HepG2 (cell line): ENCODE data around the gene RPTOR. TPM values are rescaled to one million over a fixed set of nuclear protein-coding genes. Genes with fewer than 3 reads are reported as not detected.

Source experiments
- ATAC-seq: fragments of 200-7000 bp; cut with Tn5 transposase; 3 replicates; pipeline ENCODE4 v1.9.1; 2020; ENCODE audit warnings: mild to moderate bottlenecking, moderate library complexity
- BruUV-seq: library from RNA; stranded (reverse); fragments of 400-500 nt; replicated peaks from 2 replicates; lab custom pipeline; 2021; lab: Mats Ljungman, UMichigan
- CTCF ChIA-PET: fragments of 300-600 bp; formaldehyde crosslinking; extraction: SDS; loops from one replicate; lab custom pipeline; 2021; ENCODE audit warnings: low total read pairs, inconsistent platforms, low intra/inter-chr PET ratio; lab: Yijun Ruan, JAX
- POLR2A ChIA-PET: fragments of 350-600 bp; sonication (Branson Sonifier 250); formaldehyde crosslinking; loops from one replicate; lab custom pipeline; 2020; ENCODE audit warnings: antibody characterized with exemption, inconsistent platforms; lab: Yijun Ruan, JAX
- DNase-seq: peaks from one replicate; pipeline ENCODE4 v3.0.0-alpha.2; 2015; ENCODE audit warnings: low spot score
- FAIRE-seq: peaks from 3 replicates; lab custom pipeline; 2011; peaks lifted over from hg19 to GRCh38; lab: Jason Lieb, UNC
- H2AFZ ChIP-seq: one replicate; pipeline ENCODE4 v1.6.1; 2011; ENCODE audit warnings: low read length, inconsistent platforms
- H3K27ac ChIP-seq: fragments of 300-600 bp; 3 replicates; pipeline ENCODE4 v1.8.0; 2011; ENCODE audit warnings: mixed run types, mild to moderate bottlenecking, mixed read lengths, low read length, inconsistent platforms; ENCODE audit not compliant: insufficient read depth; ENCODE audit errors: extremely low read length
- H3K27me3 ChIP-seq, 2 experiments: fragments of 200-600 bp in 1 of 2; 2 replicates in 1 of 2; 3 replicates in 1 of 2; pipeline versions ENCODE4 v1.6.0 to v1.8.0; 2011; ENCODE audit warnings: low read length in 2 of 2, mild to moderate bottlenecking in 2 of 2, moderate library complexity in 2 of 2, inconsistent platforms in 1 of 2; ENCODE audit not compliant: insufficient read depth in 2 of 2, control insufficient read depth in 1 of 2
- H3K36me3 ChIP-seq, 2 experiments: fragments of 200-600 bp in 1 of 2; replicated peaks in 1 of 2; 2 replicates in 1 of 2; 3 replicates in 1 of 2; pipeline versions ENCODE4 v1.5.1 to v1.8.0; 2011; ENCODE audit warnings: low read length in 2 of 2, inconsistent platforms in 1 of 2; ENCODE audit not compliant: insufficient read depth in 2 of 2, control insufficient read depth in 1 of 2
- H3K4me1 ChIP-seq: 2 replicates; pipeline ENCODE4 v1.5.1; 2012; ENCODE audit warnings: low read length, inconsistent platforms; ENCODE audit not compliant: insufficient read depth
- H3K4me2 ChIP-seq: 2 replicates; pipeline ENCODE4 v1.6.0; 2011; ENCODE audit warnings: low read depth, low read length, inconsistent platforms
- H3K4me3 ChIP-seq, 3 experiments: fragments of 200-600 bp in 1 of 3; sonication (generic), shearing (Covaris generic) in 1 of 3; replicated peaks in 1 of 3; 2 replicates each; pipeline ENCODE4 v1.5.1; 2011 to 2016; ENCODE audit warnings: low read length in 3 of 3, inconsistent platforms in 2 of 3, low read depth in 2 of 3, mild to moderate bottlenecking in 2 of 3, control low read depth in 1 of 3, mixed read lengths in 1 of 3; ENCODE audit not compliant: insufficient read depth in 1 of 3
- H3K79me2 ChIP-seq: one replicate; pipeline ENCODE4 v1.6.1; 2011; ENCODE audit warnings: low read length, inconsistent platforms; ENCODE audit not compliant: insufficient read depth
- H3K9ac ChIP-seq: 2 replicates; pipeline ENCODE4 v1.6.0; 2011; ENCODE audit warnings: mild to moderate bottlenecking, low read depth, low read length, inconsistent platforms; ENCODE audit not compliant: insufficient read depth
- H3K9me3 ChIP-seq: 2 replicates; pipeline ENCODE4 v1.5.1; 2012; ENCODE audit warnings: mild to moderate bottlenecking, low read length
- H4K20me1 ChIP-seq: 2 replicates; pipeline ENCODE4 v1.6.0; 2011; ENCODE audit warnings: inconsistent platforms, mild to moderate bottlenecking, low read length, moderate library complexity; ENCODE audit not compliant: insufficient read depth
- AGO2 ChIP-seq: fragments of 200-400 bp; formaldehyde crosslinking; optimal IDR thresholded peaks from 2 replicates; pipeline ENCODE3; 2017; ENCODE audit warnings: mild to moderate bottlenecking, low read depth, low read length, moderate library complexity
- FOXA1 ChIP-seq, 2 experiments: fragments of 450-650 bp in 1 of 2; sonication (generic) in 1 of 2; formaldehyde crosslinking in 1 of 2; IDR thresholded peaks; 2 replicates each; pipeline versions ENCODE4 v1.4.0 to v1.6.1; 2016 to 2020; ENCODE audit warnings: missing genetic modification reagents in 1 of 2
- JARID2 ChIP-seq: sonication (generic); formaldehyde crosslinking; IDR thresholded peaks from 2 replicates; pipeline ENCODE4 v1.8.1; 2023; ENCODE audit warnings: missing genetic modification reagents, inconsistent platforms; ENCODE audit not compliant: insufficient replicate concordance
- MYC ChIP-seq: sonication (generic); formaldehyde crosslinking; IDR thresholded peaks from 2 replicates; pipeline ENCODE4 v1.9.0; 2021; ENCODE audit warnings: missing genetic modification reagents, borderline replicate concordance
- SP4 ChIP-seq: sonication (generic); formaldehyde crosslinking; IDR thresholded peaks from 2 replicates; pipeline ENCODE4 v1.8.1; 2023; ENCODE audit warnings: mild to moderate bottlenecking, missing genetic modification reagents
- WIZ ChIP-seq: sonication (generic); formaldehyde crosslinking; IDR thresholded peaks from 2 replicates; pipeline ENCODE4 v1.5.1; 2020; ENCODE audit warnings: mild to moderate bottlenecking, missing genetic modification reagents
- ZMAT3 ChIP-seq: sonication (generic); formaldehyde crosslinking; conservative IDR thresholded peaks from 2 replicates; pipeline ENCODE4 v1.7.0; 2021; ENCODE audit warnings: missing genetic modification reagents
- WGBS: methylation state at CpG from one replicate; pipeline ENCODE4 v1.1.6; 2017; ENCODE audit warnings: low lambda C conversion rate; 5-methylcytosine and 5-hydroxymethylcytosine counted together
- in situ Hi-C: cut with HindIII; loops from 2 replicates; pipeline ENCODE4 v1.10.0; 2017; ENCODE audit warnings: low pct_unique_long_range_greater_than_20kb; ENCODE audit not compliant: extremely low pct_ligation_motif_present
- intact Hi-C: fragments of 100-400 bp; cut with micrococcal nuclease; formaldehyde crosslinking; loops from one replicate; pipeline ENCODE4 v1.10.0; 2022; ENCODE audit not compliant: unreplicated experiment
- polyA plus RNA-seq, 8 experiments: library from polyadenylated mRNA; depleted of rRNA in 3 of 8; stranded (reverse) in 7 of 8; unstranded in 1 of 8; fragments of >200 nt; fragmentation: Illumina TruSeq in 4 of 8; extraction: Trizol in 4 of 8; gene quantifications; 2 replicates each; pipeline versions ENCODE4 v1.2.1 to v1.2.3, GENCODE V29; 2011 to 2016; ENCODE audit warnings: low read depth in 4 of 8, missing spikeins in 1 of 8, mixed read lengths in 1 of 8; ENCODE audit not compliant: insufficient read depth in 1 of 8
- total RNA-seq, 5 experiments: library from RNA; depleted of rRNA; stranded (reverse); fragments of >200 nt; fragmentation: Illumina TruSeq; extraction: Trizol; gene quantifications; 2 replicates each; pipeline ENCODE4 v1.2.3, GENCODE V29; 2016; ENCODE audit warnings: low read depth in 1 of 5
- TF ChIP-seq, protein P1 (sequence below): sonication (generic); formaldehyde crosslinking; IDR thresholded peaks from 2 replicates; pipeline ENCODE4 v1.5.1; 2020; ENCODE audit warnings: mild to moderate bottlenecking, missing genetic modification reagents, moderate library complexity
- TF ChIP-seq, protein P2 (sequence below): sonication (generic); formaldehyde crosslinking; IDR thresholded peaks from 2 replicates; pipeline ENCODE4 v1.5.1; 2020; ENCODE audit warnings: missing genetic modification reagents, mild to moderate bottlenecking, borderline replicate concordance
- TF ChIP-seq, protein P3 (sequence below): sonication (generic); formaldehyde crosslinking; IDR thresholded peaks from 2 replicates; pipeline ENCODE4 v1.5.0; 2020; ENCODE audit warnings: missing genetic modification reagents, mild to moderate bottlenecking, borderline replicate concordance
- TF ChIP-seq, protein P4 (sequence below): sonication (generic); formaldehyde crosslinking; IDR thresholded peaks from 2 replicates; pipeline ENCODE4 v1.8.1; 2023; ENCODE audit warnings: missing genetic modification reagents, mild to moderate bottlenecking, borderline replicate concordance

Gene RPTOR
- total and polyA plus RNA-seq, 2 of the 13 experiments (the other 11 are each of a cell fraction or from before 2014, with no cell fraction given) = 6.6 to 25.3 TPM

DNA sequence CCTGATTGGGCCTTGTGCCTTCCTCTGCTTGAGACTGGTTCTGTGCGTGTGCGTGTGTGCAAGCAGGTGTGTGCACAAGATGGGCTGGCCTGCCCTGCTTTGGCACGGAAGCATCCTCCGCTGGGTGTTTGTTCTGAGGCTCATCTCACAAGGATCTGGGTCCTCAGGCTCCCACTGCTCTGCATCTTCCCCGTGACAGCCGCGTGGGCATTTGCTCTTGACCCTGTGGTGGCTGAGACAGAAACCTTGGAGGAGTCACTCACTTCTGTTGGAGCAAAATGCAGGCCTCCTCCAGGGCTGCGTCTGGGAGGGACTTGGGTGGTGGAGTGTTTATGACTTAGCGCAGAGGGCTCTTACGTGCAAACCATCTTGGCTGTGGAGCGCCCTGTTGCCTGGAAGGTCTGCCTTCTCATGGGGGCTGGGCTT, 119.2 kb downstream of the RPTOR start:
- 100% methylated on average over 2 of the region's 11 CpGs for WGBS
- H3K4me2 ChIP-seq = no peak overlapping the region
- ATAC-seq (no peak), DNase-seq (no peak), FAIRE-seq (no peak)
- ChIA-PET CTCF (no interaction called here), POLR2A (interaction anchor here (1.2 kb wide), 1 partner anchor 34 kb away, joined by 3 read pairs; no protein-coding TSS in a partner anchor)
- intact Hi-C loops (no loop called here), in situ Hi-C loops (no loop called here)
- H3K36me3 ChIP-seq = no peaks in the 10 kb centered on the region; a peak in 1 of 5 replicates
- peaks cover 74% of the 10 kb centered on the region for H3K79me2 ChIP-seq
- no peak overlapping the region for H3K4me3 ChIP-seq
- peaks cover 88% of the 10 kb centered on the region for H3K4me1 ChIP-seq
- H3K27me3 ChIP-seq = no peaks in the 10 kb centered on the region
- no peak overlapping the region for H2AFZ ChIP-seq
- BruUV-seq = no TSS peak
- no peaks in the 10 kb centered on the region for H3K9me3 ChIP-seq
- H4K20me1 ChIP-seq = no peaks in the 10 kb centered on the region
- H3K27ac ChIP-seq = no peak overlapping the region
- TF ChIP-seq SP4 (no peak), WIZ (CRISPR knock-in tag) (no peak), ZMAT3 (no peak), MYC (CRISPR knock-in tag) (no peak), AGO2 (peak; percentile 45), FOXA1 (IDR thresholded peaks at IDR 0.05) (no peak), FOXA1 (CRISPR knock-in tag; IDR thresholded peaks at IDR 0.05) (0 out of 2 replicates have a peak, but pooled peaks have one; percentile 1), JARID2 (no peak)
- TF ChIP-seq, protein P1, sequence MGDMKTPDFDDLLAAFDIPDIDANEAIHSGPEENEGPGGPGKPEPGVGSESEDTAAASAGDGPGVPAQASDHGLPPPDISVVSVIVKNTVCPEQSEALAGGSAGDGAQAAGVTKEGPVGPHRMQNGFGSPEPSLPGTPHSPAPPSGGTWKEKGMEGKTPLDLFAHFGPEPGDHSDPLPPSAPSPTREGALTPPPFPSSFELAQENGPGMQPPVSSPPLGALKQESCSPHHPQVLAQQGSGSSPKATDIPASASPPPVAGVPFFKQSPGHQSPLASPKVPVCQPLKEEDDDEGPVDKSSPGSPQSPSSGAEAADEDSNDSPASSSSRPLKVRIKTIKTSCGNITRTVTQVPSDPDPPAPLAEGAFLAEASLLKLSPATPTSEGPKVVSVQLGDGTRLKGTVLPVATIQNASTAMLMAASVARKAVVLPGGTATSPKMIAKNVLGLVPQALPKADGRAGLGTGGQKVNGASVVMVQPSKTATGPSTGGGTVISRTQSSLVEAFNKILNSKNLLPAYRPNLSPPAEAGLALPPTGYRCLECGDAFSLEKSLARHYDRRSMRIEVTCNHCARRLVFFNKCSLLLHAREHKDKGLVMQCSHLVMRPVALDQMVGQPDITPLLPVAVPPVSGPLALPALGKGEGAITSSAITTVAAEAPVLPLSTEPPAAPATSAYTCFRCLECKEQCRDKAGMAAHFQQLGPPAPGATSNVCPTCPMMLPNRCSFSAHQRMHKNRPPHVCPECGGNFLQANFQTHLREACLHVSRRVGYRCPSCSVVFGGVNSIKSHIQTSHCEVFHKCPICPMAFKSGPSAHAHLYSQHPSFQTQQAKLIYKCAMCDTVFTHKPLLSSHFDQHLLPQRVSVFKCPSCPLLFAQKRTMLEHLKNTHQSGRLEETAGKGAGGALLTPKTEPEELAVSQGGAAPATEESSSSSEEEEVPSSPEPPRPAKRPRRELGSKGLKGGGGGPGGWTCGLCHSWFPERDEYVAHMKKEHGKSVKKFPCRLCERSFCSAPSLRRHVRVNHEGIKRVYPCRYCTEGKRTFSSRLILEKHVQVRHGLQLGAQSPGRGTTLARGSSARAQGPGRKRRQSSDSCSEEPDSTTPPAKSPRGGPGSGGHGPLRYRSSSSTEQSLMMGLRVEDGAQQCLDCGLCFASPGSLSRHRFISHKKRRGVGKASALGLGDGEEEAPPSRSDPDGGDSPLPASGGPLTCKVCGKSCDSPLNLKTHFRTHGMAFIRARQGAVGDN (CRISPR knock-in tag) = peak; percentile 20; the same call in 1 of the 2 replicates
- TF ChIP-seq, protein P2, sequence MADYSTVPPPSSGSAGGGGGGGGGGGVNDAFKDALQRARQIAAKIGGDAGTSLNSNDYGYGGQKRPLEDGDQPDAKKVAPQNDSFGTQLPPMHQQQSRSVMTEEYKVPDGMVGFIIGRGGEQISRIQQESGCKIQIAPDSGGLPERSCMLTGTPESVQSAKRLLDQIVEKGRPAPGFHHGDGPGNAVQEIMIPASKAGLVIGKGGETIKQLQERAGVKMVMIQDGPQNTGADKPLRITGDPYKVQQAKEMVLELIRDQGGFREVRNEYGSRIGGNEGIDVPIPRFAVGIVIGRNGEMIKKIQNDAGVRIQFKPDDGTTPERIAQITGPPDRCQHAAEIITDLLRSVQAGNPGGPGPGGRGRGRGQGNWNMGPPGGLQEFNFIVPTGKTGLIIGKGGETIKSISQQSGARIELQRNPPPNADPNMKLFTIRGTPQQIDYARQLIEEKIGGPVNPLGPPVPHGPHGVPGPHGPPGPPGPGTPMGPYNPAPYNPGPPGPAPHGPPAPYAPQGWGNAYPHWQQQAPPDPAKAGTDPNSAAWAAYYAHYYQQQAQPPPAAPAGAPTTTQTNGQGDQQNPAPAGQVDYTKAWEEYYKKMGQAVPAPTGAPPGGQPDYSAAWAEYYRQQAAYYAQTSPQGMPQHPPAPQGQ = no peak
- TF ChIP-seq, protein P3, sequence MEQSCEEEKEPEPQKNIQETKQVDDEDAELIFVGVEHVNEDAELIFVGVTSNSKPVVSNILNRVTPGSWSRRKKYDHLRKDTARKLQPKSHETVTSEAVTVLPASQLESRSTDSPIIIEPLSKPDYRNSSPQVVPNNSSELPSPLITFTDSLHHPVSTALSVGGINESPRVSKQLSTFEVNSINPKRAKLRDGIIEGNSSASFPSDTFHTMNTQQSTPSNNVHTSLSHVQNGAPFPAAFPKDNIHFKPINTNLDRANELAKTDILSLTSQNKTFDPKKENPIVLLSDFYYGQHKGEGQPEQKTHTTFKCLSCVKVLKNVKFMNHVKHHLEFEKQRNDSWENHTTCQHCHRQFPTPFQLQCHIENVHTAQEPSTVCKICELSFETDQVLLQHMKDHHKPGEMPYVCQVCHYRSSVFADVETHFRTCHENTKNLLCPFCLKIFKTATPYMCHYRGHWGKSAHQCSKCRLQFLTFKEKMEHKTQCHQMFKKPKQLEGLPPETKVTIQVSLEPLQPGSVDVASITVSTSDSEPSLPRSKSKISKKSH (CRISPR knock-in tag) = 0 out of 2 replicates have a peak, but pooled peaks have one; percentile 37
- TF ChIP-seq, protein P4, sequence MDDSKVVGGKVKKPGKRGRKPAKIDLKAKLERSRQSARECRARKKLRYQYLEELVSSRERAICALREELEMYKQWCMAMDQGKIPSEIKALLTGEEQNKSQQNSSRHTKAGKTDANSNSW (CRISPR knock-in tag) = no peak
- TF ChIP-seq, all 625 proteins: peak for 4
- H3K9ac ChIP-seq = no peak overlapping the region
